Uterus (tissue), 4 donors: ENCODE data around the gene SLIT3. TPM values are rescaled to one million over a fixed set of nuclear protein-coding genes. Genes with fewer than 3 reads are reported as not detected.

ENCODE experiments used
- DNase-seq, 2 donors: peaks; one replicate each; pipeline ENCODE4 v3.0.0-alpha.2; 2019 to 2020
- H3K27ac ChIP-seq, 2 donors: fragments of 200-600 bp; sonication (generic); 1 replicate in 1 of 2; 2 replicates in 1 of 2; pipeline ENCODE4 v1.5.1; 2016 to 2018
- H3K27me3 ChIP-seq, 2 donors: fragments of 200-600 bp; sonication (generic); one replicate each; pipeline ENCODE4 v1.5.1; 2018 to 2019; ENCODE audit warnings: control low read depth in 1 of 2
- H3K36me3 ChIP-seq, 2 donors: fragments of 200-600 bp; sonication (generic); one replicate each; pipeline ENCODE4 v1.5.1; 2019; ENCODE audit warnings: control low read depth in 1 of 2
- H3K4me1 ChIP-seq, 2 donors: fragments of 200-600 bp; sonication (generic); one replicate each; pipeline ENCODE4 v1.5.1; 2018 to 2019; ENCODE audit warnings: control low read depth in 1 of 2
- H3K4me3 ChIP-seq, 2 donors: fragments of 200-600 bp; sonication (generic); 1 replicate in 1 of 2; 2 replicates in 1 of 2; pipeline ENCODE4 v1.5.1; 2018 to 2019; ENCODE audit warnings: mild to moderate bottlenecking in 1 of 2
- H3K9me3 ChIP-seq, 2 donors: fragments of 200-600 bp; sonication (generic); one replicate each; pipeline ENCODE4 v1.5.1; 2019; ENCODE audit warnings: control low read depth in 1 of 2
- CTCF ChIP-seq, 4 experiments: fragments of 200-600 bp in 2 of 4; fragments of 450-650 bp in 2 of 4; sonication (generic) in 2 of 4; IDR thresholded peaks; one replicate each; pipeline ENCODE4 v1.5.1; 2016 to 2019; ENCODE audit warnings: antibody characterized with exemption in 4 of 4, mild to moderate bottlenecking in 2 of 4, moderate library complexity in 1 of 4
- POLR2A ChIP-seq, 2 donors: fragments of 450-650 bp; IDR thresholded peaks; one replicate each; pipeline ENCODE4 v1.6.1; 2016; ENCODE audit warnings: antibody characterized with exemption in 2 of 2, mild to moderate bottlenecking in 1 of 2, moderate library complexity in 1 of 2
- intact Hi-C: fragments of 100-400 bp; cut with DNase I; formaldehyde crosslinking; loops from one replicate; pipeline ENCODE4 v1.15.1; 2023; ENCODE audit warnings: low total_unique reads
- total RNA-seq, 4 donors: library from RNA; depleted of rRNA in 3 of 4; stranded (reverse); fragments of >200 nt in 3 of 4; gene quantifications; one replicate each; pipeline versions ENCODE4 v1.1.0 to v1.2.4, GENCODE V29; 2014 to 2023
- donor health status: DM: yes; HTN: yes; CAD: no.

SLIT3 gene
- total RNA-seq, 4 donors from 2014 or later: 9.4 to 62.2 (median 28.1) TPM

GRCh38 chr5:168867241-168867640, 433.7 kb downstream of the SLIT3 start:
- no peak for DNase-seq
- Histone ChIP-seq H3K4me3 (no peak overlapping the region), H3K4me1 (no peaks in the 10 kb centered on the region), H3K27me3 (no peaks in the 10 kb centered on the region), H3K9me3 (no peaks in the 10 kb centered on the region), H3K27ac (no peak overlapping the region), H3K36me3 (no peaks in the 10 kb centered on the region)
- intact Hi-C loops: no loop called here
- TF ChIP-seq POLR2A (IDR thresholded peaks at IDR 0.05) (no peak), CTCF (IDR thresholded peaks at IDR 0.05) (no peak)

GRCh38 chr5:168865968-168866367, 435.0 kb downstream of the SLIT3 start:
- intact Hi-C loops: no loop called here
- TF ChIP-seq POLR2A (IDR thresholded peaks at IDR 0.05) (no peak), CTCF (IDR thresholded peaks at IDR 0.05) (no peak)
- H3K9me3 ChIP-seq: no peaks in the 10 kb centered on the region

GRCh38 chr5:168863021-168863420, 437.9 kb downstream of the SLIT3 start:
- Histone ChIP-seq H3K27ac (no peak overlapping the region), H3K36me3 (no peaks in the 10 kb centered on the region), H3K4me3 (no peak overlapping the region), H3K9me3 (no peaks in the 10 kb centered on the region), H3K4me1 (no peaks in the 10 kb centered on the region), H3K27me3 (no peaks in the 10 kb centered on the region)
- no peak for DNase-seq
- intact Hi-C loops: no loop called here
- no peak for TF ChIP-seq CTCF (IDR thresholded peaks at IDR 0.05)
- no peak for TF ChIP-seq POLR2A (IDR thresholded peaks at IDR 0.05)

More at GRCh38 chr5:168865968-168866367, 435.0 kb downstream of the SLIT3 start:
- no peak for DNase-seq
- Histone ChIP-seq H3K4me3 (no peak overlapping the region), H3K4me1 (no peaks in the 10 kb centered on the region), H3K36me3 (no peaks in the 10 kb centered on the region), H3K27me3 (no peaks in the 10 kb centered on the region), H3K27ac (no peak overlapping the region)

- H3K27me3 ChIP-seq: no peaks in the 10 kb centered on the region
- H3K4me3 ChIP-seq: no peak overlapping the region
- intact Hi-C loops: no loop called here
- no peaks in the 10 kb centered on the region for H3K4me1 ChIP-seq
- no peaks in the 10 kb centered on the region for H3K36me3 ChIP-seq
- no peaks in the 10 kb centered on the region for H3K9me3 ChIP-seq
- no peak overlapping the region for H3K27ac ChIP-seq
- no peak for TF ChIP-seq POLR2A (IDR thresholded peaks at IDR 0.05)
- TF ChIP-seq CTCF (IDR thresholded peaks at IDR 0.05): no peak
- DNase-seq: no peak
These were observed 440.4 kb downstream of the SLIT3 start for GRCh38 chr5:168860503-168860902.

GRCh38 chr5:168860081-168860480, 440.9 kb downstream of the SLIT3 start:
- H3K36me3 ChIP-seq: no peaks in the 10 kb centered on the region
- H3K4me3 ChIP-seq: no peak overlapping the region

More at GRCh38 chr5:168860081-168860480, 440.9 kb downstream of the SLIT3 start:
- no peak for DNase-seq
- intact Hi-C loops: no loop called here
- H3K4me1 ChIP-seq: no peaks in the 10 kb centered on the region
- no peak for TF ChIP-seq CTCF (IDR thresholded peaks at IDR 0.05)
- no peak for TF ChIP-seq POLR2A (IDR thresholded peaks at IDR 0.05)
- H3K27me3 ChIP-seq: no peaks in the 10 kb centered on the region
- H3K27ac ChIP-seq: no peak overlapping the region
- no peaks in the 10 kb centered on the region for H3K9me3 ChIP-seq
